GM12878 (cell line): Measurements from ENCODE around the gene SORCS2. TPM values are rescaled to one million over a fixed set of nuclear protein-coding genes. Genes with fewer than 3 reads are reported as not detected.

Source experiments
- ATAC-seq: fragments of 200-7000 bp; cut with Tn5 transposase; 3 replicates; pipeline ENCODE4 v1.9.1; 2020; ENCODE audit warnings: mild to moderate bottlenecking, moderate library complexity
- BruUV-seq: library from RNA; stranded (reverse); fragments of 400-500 nt; replicated peaks from 2 replicates; lab custom pipeline; 2021; lab: Mats Ljungman, UMichigan
- CTCF ChIA-PET: fragments of 300-600 bp; sonication (Branson Sonifier 250); formaldehyde crosslinking; extraction: SDS; loops from one replicate; lab custom pipeline; 2021; ENCODE audit warnings: inconsistent platforms; lab: Yijun Ruan, JAX
- POLR2A ChIA-PET: fragments of 350-600 bp; formaldehyde crosslinking; extraction: SDS; loops from one replicate; lab custom pipeline; 2021; ENCODE audit warnings: inconsistent platforms; lab: Charles Lee
- RAD21 ChIA-PET: fragments of 300-600 bp; sonication (Branson Sonifier 250); formaldehyde crosslinking; loops from one replicate; lab custom pipeline; 2023; ENCODE audit warnings: antibody characterized with exemption; ENCODE audit not compliant: unreplicated experiment; lab: Charles Lee
- SMC1A ChIA-PET: fragments of 300-600 bp; sonication (Branson Sonifier 250); formaldehyde crosslinking; loops from one replicate; lab custom pipeline; 2023; ENCODE audit not compliant: unreplicated experiment, uncharacterized antibody; lab: Charles Lee
- DNase-seq: peaks from one replicate; pipeline ENCODE4 v3.0.0-alpha.2; 2011; ENCODE audit warnings: low read depth, low spot score
- FAIRE-seq: peaks from 3 replicates; lab custom pipeline; 2011; peaks lifted over from hg19 to GRCh38; lab: Jason Lieb, UNC
- H2AFZ ChIP-seq: 2 replicates; pipeline ENCODE4 v1.6.0; 2011; ENCODE audit warnings: low read depth, low read length, control low read depth; ENCODE audit not compliant: control insufficient read depth
- H3K27ac ChIP-seq: 2 replicates; pipeline ENCODE4 v1.5.1; 2011; ENCODE audit warnings: control low read depth; ENCODE audit not compliant: control insufficient read depth, insufficient read depth
- H3K27me3 ChIP-seq, 2 experiments: replicated peaks in 1 of 2; 2 replicates each; pipeline versions ENCODE4 v1.6.0 to v1.6.1; 2011; ENCODE audit warnings: low read length in 1 of 2; ENCODE audit not compliant: control insufficient read depth in 2 of 2, insufficient read depth in 2 of 2
- H3K36me3 ChIP-seq, 2 experiments: 2 replicates each; pipeline ENCODE4 v1.5.1; 2011; ENCODE audit warnings: low read length in 1 of 2; ENCODE audit not compliant: control insufficient read depth in 2 of 2, insufficient read depth in 2 of 2
- H3K4me1 ChIP-seq: 2 replicates; pipeline ENCODE4 v1.6.1; 2011; ENCODE audit warnings: mild to moderate bottlenecking, low read length, moderate library complexity, mixed read lengths; ENCODE audit not compliant: control insufficient read depth, insufficient read depth
- H3K4me2 ChIP-seq: 2 replicates; pipeline ENCODE4 v1.6.0; 2011; ENCODE audit warnings: control low read depth; ENCODE audit not compliant: control insufficient read depth, insufficient read depth
- H3K4me3 ChIP-seq: fragments of 200-600 bp; sonication (generic); 2 replicates; pipeline ENCODE4 v1.5.1; 2016
- H3K79me2 ChIP-seq: 2 replicates; pipeline ENCODE4 v1.6.0; 2011; ENCODE audit warnings: low read length; ENCODE audit not compliant: control insufficient read depth, insufficient read depth
- H3K9ac ChIP-seq: 2 replicates; pipeline ENCODE4 v1.8.0; 2011; ENCODE audit warnings: low read length, control low read depth, mixed read lengths; ENCODE audit not compliant: control insufficient read depth, insufficient read depth
- H3K9me3 ChIP-seq: replicated peaks from 3 replicates; pipeline ENCODE4 v1.5.1; 2011; ENCODE audit warnings: mild to moderate bottlenecking, low read length; ENCODE audit not compliant: control insufficient read depth, insufficient read depth
- H4K20me1 ChIP-seq: 2 replicates; pipeline ENCODE4 v1.6.0; 2011; ENCODE audit not compliant: control insufficient read depth, insufficient read depth
- LARP7 ChIP-seq: fragments of 450-650 bp; IDR thresholded peaks from 2 replicates; pipeline ENCODE4 v1.6.1; 2017; ENCODE audit warnings: mild to moderate bottlenecking
- SUPT20H ChIP-seq: IDR thresholded peaks from 2 replicates; pipeline ENCODE4 v1.6.1; 2011; ENCODE audit warnings: low read depth, mild to moderate bottlenecking, low read length, moderate library complexity, borderline replicate concordance; ENCODE audit not compliant: control insufficient read depth
- ZBED1 ChIP-seq: IDR thresholded peaks from 2 replicates; pipeline ENCODE4 v1.6.1; 2016; ENCODE audit warnings: borderline replicate concordance
- ZNF24 ChIP-seq: fragments of 450-650 bp; IDR thresholded peaks from 2 replicates; pipeline ENCODE4 v1.6.1; 2017; ENCODE audit warnings: antibody characterized with exemption, mild to moderate bottlenecking
- WGBS: methylation state at CpG from one replicate; pipeline ENCODE4 v1.1.6; 2016; ENCODE audit warnings: low lambda C conversion rate; ENCODE audit not compliant: insufficient replicate concordance, insufficient coverage; ENCODE audit errors: missing lambda C conversion rate; 5-methylcytosine and 5-hydroxymethylcytosine counted together
- in situ Hi-C: fragments of 300-500 bp; cut with MboI; formaldehyde crosslinking; loops from 9 replicates; pipeline ENCODE4 v1.14.3; 2018; ENCODE audit warnings: mixed read lengths
- intact Hi-C: fragments of 100-400 bp; cut with micrococcal nuclease; formaldehyde crosslinking; loops from one replicate; pipeline ENCODE4 v1.14.2; 2022; ENCODE audit not compliant: unreplicated experiment
- polyA plus RNA-seq, 11 experiments: library from polyadenylated mRNA; depleted of rRNA in 4 of 11; unstranded in 6 of 11; stranded (reverse) in 5 of 11; fragments of >200 nt; fragmentation: Nextera tagmentation in 4 of 11; fragmentation: Illumina TruSeq in 1 of 11; extraction: Ambion mirVana in 4 of 11; extraction: Trizol in 1 of 11; gene quantifications; 1 replicate in 1 of 11; 2 replicates in 10 of 11; pipeline versions ENCODE4 v1.2.1 to v1.2.3, GENCODE V29; 2011 to 2016; ENCODE audit warnings: inconsistent platforms in 2 of 11, missing spikeins in 2 of 11, low read depth in 1 of 11
- total RNA-seq, 4 experiments: library from RNA; depleted of rRNA in 3 of 4; stranded (reverse); fragments of >200 nt in 3 of 4; fragmentation: Illumina TruSeq in 1 of 4; extraction: Trizol in 1 of 4; gene quantifications; 2 replicates each; pipeline versions ENCODE4 v1.2.1 to v1.2.3, GENCODE V29; 2013 to 2021
- TF ChIP-seq, protein P1 (sequence below): IDR thresholded peaks from 2 replicates; pipeline ENCODE4 v1.6.1; 2011; ENCODE audit warnings: borderline replicate concordance, low read depth, mild to moderate bottlenecking, moderate library complexity, low read length; ENCODE audit not compliant: insufficient read depth, poor library complexity, severe bottlenecking
- TF ChIP-seq, protein P2 (sequence below): fragments of 450-650 bp; IDR thresholded peaks from 2 replicates; pipeline ENCODE4 v1.6.1; 2017; ENCODE audit warnings: mild to moderate bottlenecking
- TF ChIP-seq, protein P3 (sequence below): fragments of 450-650 bp; IDR thresholded peaks from 2 replicates; pipeline ENCODE4 v1.6.1; 2016; ENCODE audit warnings: mild to moderate bottlenecking

The SORCS2 gene
- total and polyA plus RNA-seq, 10 of the 15 experiments (the other 5 are each of a cell fraction or from before 2014, with no cell fraction given) = 0.01 to 0.15 (median 0.05) TPM; not detected in 5

DNA sequence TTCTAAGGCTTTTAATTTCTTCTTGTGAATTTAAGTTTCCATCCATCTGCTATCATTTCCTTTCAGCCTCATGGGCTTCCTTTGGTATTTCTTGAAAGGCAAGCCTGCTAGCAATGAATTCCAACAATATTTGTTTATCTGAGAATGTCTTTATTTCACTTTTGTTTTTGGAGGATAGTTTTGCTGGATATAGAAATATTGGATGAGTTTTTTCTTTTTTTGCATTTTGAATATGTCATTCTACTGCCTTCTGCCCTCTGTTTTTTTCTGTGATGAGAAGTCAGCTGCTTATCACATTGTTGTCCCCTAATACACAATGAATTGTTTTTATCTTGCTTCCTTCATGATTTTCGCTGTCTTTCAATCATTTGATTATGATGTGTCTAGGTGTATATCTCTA is 13.2 kb upstream of the SORCS2 start:
- Histone ChIP-seq H3K79me2 (no peaks in the 10 kb centered on the region), H3K36me3 (no peaks in the 10 kb centered on the region), H3K4me1 (no peaks in the 10 kb centered on the region), H2AFZ (no peak overlapping the region), H3K9me3 (no peaks in the 10 kb centered on the region; the same call in 2 of the 3 replicates), H3K27ac (no peak overlapping the region), H3K27me3 (no peaks in the 10 kb centered on the region), H4K20me1 (no peaks in the 10 kb centered on the region), H3K4me3 (no peak overlapping the region), H3K4me2 (no peak overlapping the region), H3K9ac (no peak overlapping the region)
- SMC1A ChIA-PET = no interaction called here
- in situ Hi-C loops = no loop called here
- intact Hi-C loops = no loop called here
- BruUV-seq = no TSS peak
- 0% methylated on average over 1 of the region's 1 CpG for WGBS
- CTCF ChIA-PET = no interaction called here
- DNase-seq = no peak
- TF ChIP-seq, protein P1, sequence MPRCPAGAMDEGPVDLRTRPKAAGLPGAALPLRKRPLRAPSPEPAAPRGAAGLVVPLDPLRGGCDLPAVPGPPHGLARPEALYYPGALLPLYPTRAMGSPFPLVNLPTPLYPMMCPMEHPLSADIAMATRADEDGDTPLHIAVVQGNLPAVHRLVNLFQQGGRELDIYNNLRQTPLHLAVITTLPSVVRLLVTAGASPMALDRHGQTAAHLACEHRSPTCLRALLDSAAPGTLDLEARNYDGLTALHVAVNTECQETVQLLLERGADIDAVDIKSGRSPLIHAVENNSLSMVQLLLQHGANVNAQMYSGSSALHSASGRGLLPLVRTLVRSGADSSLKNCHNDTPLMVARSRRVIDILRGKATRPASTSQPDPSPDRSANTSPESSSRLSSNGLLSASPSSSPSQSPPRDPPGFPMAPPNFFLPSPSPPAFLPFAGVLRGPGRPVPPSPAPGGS = no peak
- TF ChIP-seq SUPT20H = no peak
- no peak for TF ChIP-seq LARP7
- no peak for ATAC-seq
- POLR2A ChIA-PET = no interaction called here
- no peak for FAIRE-seq
- RAD21 ChIA-PET = no interaction called here

DNA sequence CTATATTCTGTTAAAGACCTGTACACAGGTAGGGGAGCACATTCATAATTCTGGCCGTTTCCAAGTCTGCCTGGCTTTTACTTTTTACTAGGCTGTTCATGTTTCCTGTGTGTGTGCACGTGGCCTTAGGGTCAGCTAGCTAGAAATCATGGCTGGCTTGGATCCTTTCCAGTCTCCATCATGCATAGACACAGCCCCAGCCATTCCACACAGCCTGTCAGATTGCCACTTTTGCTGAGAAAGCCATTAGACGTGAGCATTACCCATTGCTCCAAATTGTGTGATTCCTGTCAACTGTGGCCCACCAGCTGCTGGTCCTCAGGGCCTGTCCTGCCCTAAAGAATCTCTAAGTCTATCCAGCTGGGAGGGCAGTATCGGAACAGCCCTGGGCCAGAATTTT is 11.4 kb upstream of the SORCS2 start:
- no peak for FAIRE-seq
- ATAC-seq = no peak
- ChIA-PET RAD21 (no interaction called here), POLR2A (no interaction called here), CTCF (no interaction called here), SMC1A (no interaction called here)
- Histone ChIP-seq H3K9ac (no peak overlapping the region), H3K4me2 (no peak overlapping the region), H4K20me1 (no peaks in the 10 kb centered on the region), H3K4me3 (no peak overlapping the region), H3K4me1 (no peaks in the 10 kb centered on the region), H3K36me3 (no peaks in the 10 kb centered on the region), H2AFZ (no peak overlapping the region), H3K27ac (no peak overlapping the region), H3K79me2 (no peaks in the 10 kb centered on the region), H3K9me3 (no peaks in the 10 kb centered on the region; the same call in 2 of the 3 replicates), H3K27me3 (no peaks in the 10 kb centered on the region)
- WGBS = 16% methylated on average over 4 of the region's 4 CpGs
- intact Hi-C loops = loop anchor here (10.0 kb wide), 1 partner anchor 534 kb away; no protein-coding TSS in a partner anchor
- in situ Hi-C loops = no loop called here
- DNase-seq = no peak
- no TSS peak for BruUV-seq
- TF ChIP-seq, protein P2, sequence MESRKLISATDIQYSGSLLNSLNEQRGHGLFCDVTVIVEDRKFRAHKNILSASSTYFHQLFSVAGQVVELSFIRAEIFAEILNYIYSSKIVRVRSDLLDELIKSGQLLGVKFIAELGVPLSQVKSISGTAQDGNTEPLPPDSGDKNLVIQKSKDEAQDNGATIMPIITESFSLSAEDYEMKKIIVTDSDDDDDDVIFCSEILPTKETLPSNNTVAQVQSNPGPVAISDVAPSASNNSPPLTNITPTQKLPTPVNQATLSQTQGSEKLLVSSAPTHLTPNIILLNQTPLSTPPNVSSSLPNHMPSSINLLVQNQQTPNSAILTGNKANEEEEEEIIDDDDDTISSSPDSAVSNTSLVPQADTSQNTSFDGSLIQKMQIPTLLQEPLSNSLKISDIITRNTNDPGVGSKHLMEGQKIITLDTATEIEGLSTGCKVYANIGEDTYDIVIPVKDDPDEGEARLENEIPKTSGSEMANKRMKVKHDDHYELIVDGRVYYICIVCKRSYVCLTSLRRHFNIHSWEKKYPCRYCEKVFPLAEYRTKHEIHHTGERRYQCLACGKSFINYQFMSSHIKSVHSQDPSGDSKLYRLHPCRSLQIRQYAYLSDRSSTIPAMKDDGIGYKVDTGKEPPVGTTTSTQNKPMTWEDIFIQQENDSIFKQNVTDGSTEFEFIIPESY = no peak
- TF ChIP-seq ZNF24 (no peak), ZBED1 (no peak)
- TF ChIP-seq, protein P3, sequence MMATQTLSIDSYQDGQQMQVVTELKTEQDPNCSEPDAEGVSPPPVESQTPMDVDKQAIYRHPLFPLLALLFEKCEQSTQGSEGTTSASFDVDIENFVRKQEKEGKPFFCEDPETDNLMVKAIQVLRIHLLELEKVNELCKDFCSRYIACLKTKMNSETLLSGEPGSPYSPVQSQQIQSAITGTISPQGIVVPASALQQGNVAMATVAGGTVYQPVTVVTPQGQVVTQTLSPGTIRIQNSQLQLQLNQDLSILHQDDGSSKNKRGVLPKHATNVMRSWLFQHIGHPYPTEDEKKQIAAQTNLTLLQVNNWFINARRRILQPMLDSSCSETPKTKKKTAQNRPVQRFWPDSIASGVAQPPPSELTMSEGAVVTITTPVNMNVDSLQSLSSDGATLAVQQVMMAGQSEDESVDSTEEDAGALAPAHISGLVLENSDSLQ = no peak
